Liver (tissue), 9 donors: Measurements from ENCODE around the gene MTCH1. TPM values are rescaled to one million over a fixed set of nuclear protein-coding genes. Genes with fewer than 3 reads are reported as not detected.
A peak's percentile ranks its signal among the peaks of the same experiment; 100 is the strongest.

Source experiments
- DNase-seq: peaks from one replicate; pipeline ENCODE4 v3.0.0-alpha.2; 2017; ENCODE audit warnings: low spot score
- H3K27ac ChIP-seq, 2 donors: one replicate each; pipeline ENCODE4 v1.7.0; 2013; ENCODE audit warnings: inconsistent platforms in 2 of 2, low read length in 2 of 2, control low read depth in 1 of 2, low read depth in 1 of 2, mild to moderate bottlenecking in 1 of 2
- H3K27me3 ChIP-seq, 4 donors: one replicate each; pipeline versions ENCODE4 v1.6.1 to v1.7.0; 2013; ENCODE audit warnings: low read length in 3 of 4, inconsistent platforms in 1 of 4, mild to moderate bottlenecking in 1 of 4, moderate library complexity in 1 of 4; ENCODE audit not compliant: control insufficient read depth in 4 of 4, insufficient read depth in 4 of 4
- H3K36me3 ChIP-seq, 4 donors: one replicate each; pipeline versions ENCODE4 v1.6.1 to v1.7.0; 2013; ENCODE audit warnings: low read length in 3 of 4, mild to moderate bottlenecking in 3 of 4, low read depth in 1 of 4, moderate library complexity in 1 of 4; ENCODE audit not compliant: control insufficient read depth in 4 of 4, insufficient read depth in 3 of 4
- H3K4me1 ChIP-seq, 4 donors: one replicate each; pipeline versions ENCODE4 v1.6.1 to v1.7.0; 2013; ENCODE audit warnings: low read length in 3 of 4, mild to moderate bottlenecking in 3 of 4, moderate library complexity in 1 of 4; ENCODE audit not compliant: control insufficient read depth in 4 of 4, insufficient read depth in 4 of 4
- H3K4me3 ChIP-seq, 3 donors: one replicate each; pipeline versions ENCODE4 v1.6.1 to v1.7.0; 2013; ENCODE audit warnings: low read length in 3 of 3, control low read depth in 1 of 3, low read depth in 1 of 3, mild to moderate bottlenecking in 1 of 3
- H3K9ac ChIP-seq, 2 donors: one replicate each; pipeline ENCODE4 v1.7.0; 2013; ENCODE audit warnings: low read length in 2 of 2, mild to moderate bottlenecking in 2 of 2, moderate library complexity in 2 of 2, control low read depth in 1 of 2, low read depth in 1 of 2
- H3K9me3 ChIP-seq, 4 donors: one replicate each; pipeline versions ENCODE4 v1.6.1 to v1.7.0; 2013; ENCODE audit warnings: low read length in 3 of 4; ENCODE audit not compliant: control insufficient read depth in 4 of 4
- FOXA1 ChIP-seq: IDR thresholded peaks from 2 replicates; pipeline ENCODE4 v1.6.1; 2016; ENCODE audit warnings: antibody characterized with exemption
- FOXA2 ChIP-seq: IDR thresholded peaks from 2 replicates; pipeline ENCODE4 v1.6.1; 2016; ENCODE audit warnings: antibody characterized with exemption
- GABPA ChIP-seq, 2 donors: IDR thresholded peaks in 1 of 2; conservative IDR thresholded peaks in 1 of 2; 2 replicates each; pipeline ENCODE4 v1.6.1; 2016; ENCODE audit warnings: antibody characterized with exemption in 2 of 2, mild to moderate bottlenecking in 1 of 2, moderate library complexity in 1 of 2
- HNF4A ChIP-seq, 2 donors: conservative IDR thresholded peaks; 2 replicates each; pipeline ENCODE4 v1.6.1; 2016; ENCODE audit warnings: antibody characterized with exemption in 2 of 2, mild to moderate bottlenecking in 2 of 2
- HNF4G ChIP-seq: IDR thresholded peaks from 2 replicates; pipeline ENCODE4 v1.6.1; 2016; ENCODE audit warnings: antibody characterized with exemption
- JUND ChIP-seq, 2 donors: IDR thresholded peaks; 2 replicates each; pipeline ENCODE4 v1.6.1; 2016; ENCODE audit warnings: antibody characterized with exemption in 2 of 2
- NR2F2 ChIP-seq: IDR thresholded peaks from 2 replicates; pipeline ENCODE4 v1.6.1; 2016; ENCODE audit warnings: antibody characterized with exemption
- RAD21 ChIP-seq, 2 donors: IDR thresholded peaks; 2 replicates each; pipeline ENCODE4 v1.6.1; 2016; ENCODE audit warnings: antibody characterized with exemption in 2 of 2, mild to moderate bottlenecking in 2 of 2
- RXRA ChIP-seq, 2 donors: IDR thresholded peaks; 2 replicates each; pipeline ENCODE4 v1.6.1; 2017 to 2018; ENCODE audit warnings: antibody characterized with exemption in 2 of 2, mild to moderate bottlenecking in 1 of 2
- SP1 ChIP-seq: IDR thresholded peaks from 2 replicates; pipeline ENCODE4 v1.6.1; 2018; ENCODE audit warnings: antibody characterized with exemption, mild to moderate bottlenecking
- YY1 ChIP-seq: IDR thresholded peaks from 2 replicates; pipeline ENCODE4 v1.6.1; 2016; ENCODE audit warnings: antibody characterized with exemption, mild to moderate bottlenecking
- WGBS: extraction: QIAGEN DNeasy Blood & Tissue Kit; methylation state at CpG from one replicate; pipeline ENCODE4 v1.1.7; 2013; 5-methylcytosine and 5-hydroxymethylcytosine counted together
- polyA plus RNA-seq, 2 donors: library from polyadenylated mRNA; stranded (reverse) in 1 of 2; unstranded in 1 of 2; fragments of 200-250 nt in 1 of 2; fragments of >200 nt in 1 of 2; fragmentation: Nextera tagmentation in 1 of 2; extraction: Ambion mirVana in 1 of 2; gene quantifications; one replicate each; pipeline versions ENCODE4 v1.2.1 to v1.2.3, GENCODE V29; 2013 to 2015
- total RNA-seq, 2 donors: library from RNA; depleted of rRNA; stranded (reverse); fragments of >200 nt; gene quantifications; one replicate each; pipeline ENCODE4 v1.2.3, GENCODE V29; 2014
- TF ChIP-seq, protein P1 (sequence below): fragments of 150-350 bp; IDR thresholded peaks from 2 replicates; pipeline ENCODE4 v1.5.1; 2017; ENCODE audit warnings: improper control_type of control experiment, low read depth, low read length; ENCODE audit not compliant: missing input control
- TF ChIP-seq, protein P2 (sequence below): IDR thresholded peaks from 2 replicates; pipeline ENCODE4 v1.6.1; 2016; ENCODE audit warnings: antibody characterized with exemption
- TF ChIP-seq, protein P3 (sequence below): IDR thresholded peaks from 2 replicates; pipeline ENCODE4 v1.6.1; 2016; ENCODE audit warnings: antibody characterized with exemption
- TF ChIP-seq, protein P4 (sequence below): IDR thresholded peaks from 2 replicates; pipeline ENCODE4 v1.6.1; 2016; ENCODE audit warnings: antibody characterized with exemption, mild to moderate bottlenecking
- TF ChIP-seq, protein P5 (sequence below): IDR thresholded peaks from 2 replicates; pipeline ENCODE4 v1.6.1; 2016; ENCODE audit warnings: antibody characterized with exemption
- donor health status: healthy.
- donor health status: healthy.
- donor health status: healthy.
- donor health status: healthy.
- donor health status: healthy.

The MTCH1 gene
- total and polyA plus RNA-seq, 4 donors = 61.5 to 79.6 (median 74.1) TPM

DNA sequence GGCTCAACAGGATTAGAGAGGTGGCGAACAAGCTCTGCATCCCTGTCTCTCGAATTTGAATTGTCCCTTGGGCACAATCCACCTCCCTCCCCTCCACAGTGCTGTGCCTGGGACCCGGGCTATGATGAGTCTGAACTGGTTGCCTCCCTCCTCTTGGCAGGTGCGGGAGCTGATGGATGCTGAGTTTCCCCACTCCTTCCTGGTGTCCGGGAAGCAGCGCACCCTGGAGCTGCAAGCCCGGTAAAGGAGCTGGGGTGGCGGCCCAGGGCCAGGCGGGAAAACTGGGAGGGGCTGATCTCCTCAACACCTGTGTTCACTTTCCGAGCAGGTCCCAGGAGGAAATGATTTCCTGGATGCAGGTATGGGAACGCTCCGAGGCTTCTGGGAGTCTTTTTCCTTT lies 34.4 kb upstream of the MTCH1 start:
- TF ChIP-seq, protein P1, sequence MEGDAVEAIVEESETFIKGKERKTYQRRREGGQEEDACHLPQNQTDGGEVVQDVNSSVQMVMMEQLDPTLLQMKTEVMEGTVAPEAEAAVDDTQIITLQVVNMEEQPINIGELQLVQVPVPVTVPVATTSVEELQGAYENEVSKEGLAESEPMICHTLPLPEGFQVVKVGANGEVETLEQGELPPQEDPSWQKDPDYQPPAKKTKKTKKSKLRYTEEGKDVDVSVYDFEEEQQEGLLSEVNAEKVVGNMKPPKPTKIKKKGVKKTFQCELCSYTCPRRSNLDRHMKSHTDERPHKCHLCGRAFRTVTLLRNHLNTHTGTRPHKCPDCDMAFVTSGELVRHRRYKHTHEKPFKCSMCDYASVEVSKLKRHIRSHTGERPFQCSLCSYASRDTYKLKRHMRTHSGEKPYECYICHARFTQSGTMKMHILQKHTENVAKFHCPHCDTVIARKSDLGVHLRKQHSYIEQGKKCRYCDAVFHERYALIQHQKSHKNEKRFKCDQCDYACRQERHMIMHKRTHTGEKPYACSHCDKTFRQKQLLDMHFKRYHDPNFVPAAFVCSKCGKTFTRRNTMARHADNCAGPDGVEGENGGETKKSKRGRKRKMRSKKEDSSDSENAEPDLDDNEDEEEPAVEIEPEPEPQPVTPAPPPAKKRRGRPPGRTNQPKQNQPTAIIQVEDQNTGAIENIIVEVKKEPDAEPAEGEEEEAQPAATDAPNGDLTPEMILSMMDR = no peak
- TF ChIP-seq RAD21 (IDR thresholded peaks at IDR 0.05) = no peak
- TF ChIP-seq JUND (IDR thresholded peaks at IDR 0.05) = no peak
- no peak for TF ChIP-seq HNF4G
- TF ChIP-seq YY1 = no peak
- no peak for TF ChIP-seq GABPA (IDR thresholded peaks at IDR 0.05 in 1 of 2, conservative IDR thresholded peaks at IDR 0.05 in 1 of 2)
- TF ChIP-seq FOXA2 = no peak
- TF ChIP-seq, protein P2, sequence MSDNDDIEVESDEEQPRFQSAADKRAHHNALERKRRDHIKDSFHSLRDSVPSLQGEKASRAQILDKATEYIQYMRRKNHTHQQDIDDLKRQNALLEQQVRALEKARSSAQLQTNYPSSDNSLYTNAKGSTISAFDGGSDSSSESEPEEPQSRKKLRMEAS = no peak
- TF ChIP-seq SP1 = no peak
- TF ChIP-seq, protein P3, sequence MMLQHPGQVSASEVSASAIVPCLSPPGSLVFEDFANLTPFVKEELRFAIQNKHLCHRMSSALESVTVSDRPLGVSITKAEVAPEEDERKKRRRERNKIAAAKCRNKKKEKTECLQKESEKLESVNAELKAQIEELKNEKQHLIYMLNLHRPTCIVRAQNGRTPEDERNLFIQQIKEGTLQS = no peak
- TF ChIP-seq, protein P4, sequence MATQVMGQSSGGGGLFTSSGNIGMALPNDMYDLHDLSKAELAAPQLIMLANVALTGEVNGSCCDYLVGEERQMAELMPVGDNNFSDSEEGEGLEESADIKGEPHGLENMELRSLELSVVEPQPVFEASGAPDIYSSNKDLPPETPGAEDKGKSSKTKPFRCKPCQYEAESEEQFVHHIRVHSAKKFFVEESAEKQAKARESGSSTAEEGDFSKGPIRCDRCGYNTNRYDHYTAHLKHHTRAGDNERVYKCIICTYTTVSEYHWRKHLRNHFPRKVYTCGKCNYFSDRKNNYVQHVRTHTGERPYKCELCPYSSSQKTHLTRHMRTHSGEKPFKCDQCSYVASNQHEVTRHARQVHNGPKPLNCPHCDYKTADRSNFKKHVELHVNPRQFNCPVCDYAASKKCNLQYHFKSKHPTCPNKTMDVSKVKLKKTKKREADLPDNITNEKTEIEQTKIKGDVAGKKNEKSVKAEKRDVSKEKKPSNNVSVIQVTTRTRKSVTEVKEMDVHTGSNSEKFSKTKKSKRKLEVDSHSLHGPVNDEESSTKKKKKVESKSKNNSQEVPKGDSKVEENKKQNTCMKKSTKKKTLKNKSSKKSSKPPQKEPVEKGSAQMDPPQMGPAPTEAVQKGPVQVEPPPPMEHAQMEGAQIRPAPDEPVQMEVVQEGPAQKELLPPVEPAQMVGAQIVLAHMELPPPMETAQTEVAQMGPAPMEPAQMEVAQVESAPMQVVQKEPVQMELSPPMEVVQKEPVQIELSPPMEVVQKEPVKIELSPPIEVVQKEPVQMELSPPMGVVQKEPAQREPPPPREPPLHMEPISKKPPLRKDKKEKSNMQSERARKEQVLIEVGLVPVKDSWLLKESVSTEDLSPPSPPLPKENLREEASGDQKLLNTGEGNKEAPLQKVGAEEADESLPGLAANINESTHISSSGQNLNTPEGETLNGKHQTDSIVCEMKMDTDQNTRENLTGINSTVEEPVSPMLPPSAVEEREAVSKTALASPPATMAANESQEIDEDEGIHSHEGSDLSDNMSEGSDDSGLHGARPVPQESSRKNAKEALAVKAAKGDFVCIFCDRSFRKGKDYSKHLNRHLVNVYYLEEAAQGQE = no peak
- no peak for TF ChIP-seq FOXA1
- no peak for TF ChIP-seq RXRA (IDR thresholded peaks at IDR 0.05)
- no peak for TF ChIP-seq NR2F2
- TF ChIP-seq, protein P5, sequence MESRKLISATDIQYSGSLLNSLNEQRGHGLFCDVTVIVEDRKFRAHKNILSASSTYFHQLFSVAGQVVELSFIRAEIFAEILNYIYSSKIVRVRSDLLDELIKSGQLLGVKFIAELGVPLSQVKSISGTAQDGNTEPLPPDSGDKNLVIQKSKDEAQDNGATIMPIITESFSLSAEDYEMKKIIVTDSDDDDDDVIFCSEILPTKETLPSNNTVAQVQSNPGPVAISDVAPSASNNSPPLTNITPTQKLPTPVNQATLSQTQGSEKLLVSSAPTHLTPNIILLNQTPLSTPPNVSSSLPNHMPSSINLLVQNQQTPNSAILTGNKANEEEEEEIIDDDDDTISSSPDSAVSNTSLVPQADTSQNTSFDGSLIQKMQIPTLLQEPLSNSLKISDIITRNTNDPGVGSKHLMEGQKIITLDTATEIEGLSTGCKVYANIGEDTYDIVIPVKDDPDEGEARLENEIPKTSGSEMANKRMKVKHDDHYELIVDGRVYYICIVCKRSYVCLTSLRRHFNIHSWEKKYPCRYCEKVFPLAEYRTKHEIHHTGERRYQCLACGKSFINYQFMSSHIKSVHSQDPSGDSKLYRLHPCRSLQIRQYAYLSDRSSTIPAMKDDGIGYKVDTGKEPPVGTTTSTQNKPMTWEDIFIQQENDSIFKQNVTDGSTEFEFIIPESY = no peak
- TF ChIP-seq HNF4A (conservative IDR thresholded peaks at IDR 0.05) = no peak
- Histone ChIP-seq H3K4me1 (peaks cover 11 to 35% (median 32%) of the 10 kb centered on the region in 4 donors), H3K9ac (no peak overlapping the region), H3K9me3 (no peaks in the 10 kb centered on the region), H3K27ac (no peak overlapping the region), H3K36me3 (no peaks in the 10 kb centered on the region), H3K27me3 (no peaks in the 10 kb centered on the region), H3K4me3 (no peak overlapping the region)
- WGBS = 77% methylated on average over 12 of the region's 12 CpGs
- no peak for DNase-seq

DNA sequence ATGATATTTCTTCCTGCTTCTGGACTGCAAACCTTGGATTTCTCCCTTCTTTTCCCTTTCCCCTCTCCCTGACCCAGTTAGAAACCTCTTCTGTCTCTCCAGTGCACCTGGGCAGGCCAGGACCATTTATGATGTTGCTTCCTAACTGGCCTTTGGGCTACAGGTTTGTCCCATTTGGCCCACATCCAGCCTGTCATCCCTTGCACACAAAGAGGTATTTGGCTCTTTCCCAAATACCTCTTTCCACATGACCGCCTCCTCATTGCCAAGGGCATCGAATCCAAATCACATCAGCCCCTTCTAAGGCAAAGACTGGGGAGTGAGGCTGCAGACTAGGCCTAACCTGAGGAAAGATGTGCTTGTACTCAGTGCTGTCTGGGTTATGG lies 33.1 kb upstream of the MTCH1 start:
- peak; percentile 42 to 64 for TF ChIP-seq HNF4A (conservative IDR thresholded peaks at IDR 0.05)
- TF ChIP-seq RXRA (IDR thresholded peaks at IDR 0.05) = peak; percentile 13 to 66
- TF ChIP-seq, protein P4 = no peak
- TF ChIP-seq SP1 = peak; percentile 53
- H3K9me3 ChIP-seq = no peaks in the 10 kb centered on the region
- no peak overlapping the region for H3K4me3 ChIP-seq
- no peaks in the 10 kb centered on the region for H3K27me3 ChIP-seq
- no peak overlapping the region for H3K9ac ChIP-seq
- peak overlapping the region; percentile 15 to 37 for H3K27ac ChIP-seq
- peak; percentile 46 for DNase-seq
- H3K36me3 ChIP-seq = no peaks in the 10 kb centered on the region
- 31% methylated on average over 2 of the region's 2 CpGs for WGBS
- H3K4me1 ChIP-seq = peaks cover 11 to 31% (median 28%) of the 10 kb centered on the region in 4 donors
